Measurements from ENCODE around the gene PRDM15.
A peak's percentile ranks its signal among the peaks of the same experiment; 100 is the strongest.

Gene PRDM15

GRCh38 chr21:41821756-41822431, 57.2 kb downstream of the PRDM15 start:
- no peak for DNase-seq

DNA sequence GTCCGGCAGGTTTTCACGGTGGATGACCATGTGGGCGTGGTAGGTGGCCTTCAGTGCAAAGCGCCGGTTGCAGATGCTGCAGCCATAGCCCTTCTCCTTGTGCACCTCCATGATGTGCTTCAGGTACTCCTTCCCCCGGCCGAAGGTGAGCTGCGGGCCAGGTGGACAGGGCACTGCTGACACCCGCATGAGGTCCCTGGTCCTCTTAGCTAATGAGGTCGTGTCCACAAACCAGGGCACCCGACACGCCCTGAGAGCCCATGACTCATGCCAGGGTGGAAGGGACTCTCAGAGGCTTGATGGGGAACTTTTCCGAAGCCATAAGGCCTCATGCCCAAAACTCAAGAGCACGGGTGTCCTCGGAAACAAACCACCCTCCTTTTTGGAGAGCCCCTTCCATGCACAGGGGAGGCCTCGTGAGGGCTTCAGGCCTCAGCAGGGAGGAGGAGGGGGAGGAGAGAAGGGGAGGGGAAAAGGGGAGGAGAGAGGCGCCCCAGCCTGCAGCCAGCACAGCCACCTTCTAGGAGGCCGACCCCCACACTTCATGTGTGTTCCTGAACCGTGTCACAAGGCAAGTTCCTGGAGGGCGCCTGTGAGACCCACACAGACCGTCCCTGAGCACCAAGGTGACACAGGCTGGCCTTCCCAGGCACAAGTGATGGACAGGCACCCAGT, 57.9 kb downstream of the PRDM15 start:
- no peak for DNase-seq

DNA sequence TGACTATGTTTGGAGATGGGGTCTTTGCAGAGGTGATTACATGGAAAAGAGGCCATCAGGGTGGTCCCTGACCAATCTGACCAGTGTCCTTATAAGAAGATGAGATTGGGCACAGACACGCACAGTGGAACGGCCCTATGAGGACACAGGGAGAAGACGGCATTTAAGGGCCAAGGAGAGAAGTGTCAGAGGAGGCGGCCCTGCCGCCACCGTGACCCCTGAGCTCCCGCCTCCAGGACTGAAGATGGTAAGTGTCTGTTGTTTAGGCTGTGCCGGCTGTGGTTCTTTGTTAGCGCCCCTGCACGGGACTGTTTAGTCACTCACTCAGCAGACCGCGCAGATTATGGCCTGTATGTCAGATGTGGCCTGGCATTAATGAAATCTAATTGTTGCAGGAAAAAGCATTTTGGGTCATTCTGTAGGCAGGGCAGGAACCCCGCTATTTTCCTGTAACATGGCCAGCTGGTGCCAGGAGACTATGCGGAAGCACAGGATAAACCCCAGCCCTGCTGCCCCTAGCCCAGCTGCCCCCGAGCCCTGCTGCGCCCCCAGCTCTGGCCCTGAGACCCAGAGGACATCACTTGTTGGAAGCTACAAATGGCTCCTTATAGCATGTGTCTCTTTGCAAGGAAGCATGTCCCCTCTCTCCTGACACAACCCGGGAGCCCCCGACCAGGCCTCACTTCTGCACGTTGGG, 58.6 kb downstream of the PRDM15 start:
- DNase-seq: no peak

GRCh38 chr21:41819856-41820281, 59.3 kb downstream of the PRDM15 start:
- DNase-seq: no peak

DNA sequence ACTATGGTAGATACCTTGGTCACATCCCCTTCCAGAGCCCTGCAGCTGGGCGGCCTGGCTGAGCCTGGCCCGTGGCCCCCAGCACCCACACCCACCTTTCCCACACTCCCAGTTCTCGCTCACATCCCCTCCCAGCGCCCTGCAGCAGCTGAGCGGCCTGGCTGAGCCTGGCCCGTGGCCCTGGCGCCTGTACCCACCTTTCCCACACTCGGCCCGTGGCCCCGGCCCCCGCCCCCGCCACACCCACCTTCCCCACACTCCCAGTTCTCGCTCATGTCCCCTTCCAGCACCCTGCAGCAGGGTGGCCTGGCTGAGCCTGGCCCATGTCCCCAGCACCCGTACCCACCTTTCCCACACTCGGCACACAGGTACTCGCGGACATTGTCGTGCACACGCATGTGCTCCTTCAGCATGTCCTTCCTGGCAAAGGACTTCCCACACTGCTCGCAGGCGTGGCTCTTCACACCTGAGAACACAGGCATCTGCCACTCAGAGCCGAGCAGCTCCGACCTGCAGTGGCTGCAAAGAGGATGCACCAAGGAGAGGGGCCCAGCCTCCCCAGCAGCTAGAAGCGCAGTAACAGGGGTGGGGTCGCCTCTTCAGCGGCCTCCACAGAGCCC, 59.8 kb downstream of the PRDM15 start:
- no peak for DNase-seq

- DNase-seq: no peak
Measured at GRCh38 chr21:41817877-41818855, 61.0 kb downstream of the PRDM15 start.

DNA sequence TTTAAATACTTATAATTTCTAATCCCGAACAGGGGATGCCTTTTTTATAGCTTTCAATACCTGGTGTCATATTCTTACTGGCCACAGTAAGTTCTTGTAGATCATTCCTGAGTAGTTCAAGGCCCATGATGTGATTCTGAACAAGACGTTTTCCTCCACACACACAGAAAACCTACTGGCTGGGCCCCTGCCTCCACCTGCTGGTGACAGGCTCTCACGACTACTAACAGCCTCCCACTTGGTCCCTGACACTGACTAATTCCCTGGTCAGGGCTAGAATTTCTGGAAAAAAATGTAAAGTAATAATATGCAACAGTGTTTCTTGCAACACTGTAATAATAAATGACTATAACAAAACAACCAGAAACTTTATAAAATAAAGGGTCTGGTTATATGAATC, 61.9 kb downstream of the PRDM15 start:
- peak; percentile 9 for DNase-seq

GRCh38 chr21:41816583-41817165, 62.5 kb downstream of the PRDM15 start:
- peak; percentile 25 for DNase-seq

DNA sequence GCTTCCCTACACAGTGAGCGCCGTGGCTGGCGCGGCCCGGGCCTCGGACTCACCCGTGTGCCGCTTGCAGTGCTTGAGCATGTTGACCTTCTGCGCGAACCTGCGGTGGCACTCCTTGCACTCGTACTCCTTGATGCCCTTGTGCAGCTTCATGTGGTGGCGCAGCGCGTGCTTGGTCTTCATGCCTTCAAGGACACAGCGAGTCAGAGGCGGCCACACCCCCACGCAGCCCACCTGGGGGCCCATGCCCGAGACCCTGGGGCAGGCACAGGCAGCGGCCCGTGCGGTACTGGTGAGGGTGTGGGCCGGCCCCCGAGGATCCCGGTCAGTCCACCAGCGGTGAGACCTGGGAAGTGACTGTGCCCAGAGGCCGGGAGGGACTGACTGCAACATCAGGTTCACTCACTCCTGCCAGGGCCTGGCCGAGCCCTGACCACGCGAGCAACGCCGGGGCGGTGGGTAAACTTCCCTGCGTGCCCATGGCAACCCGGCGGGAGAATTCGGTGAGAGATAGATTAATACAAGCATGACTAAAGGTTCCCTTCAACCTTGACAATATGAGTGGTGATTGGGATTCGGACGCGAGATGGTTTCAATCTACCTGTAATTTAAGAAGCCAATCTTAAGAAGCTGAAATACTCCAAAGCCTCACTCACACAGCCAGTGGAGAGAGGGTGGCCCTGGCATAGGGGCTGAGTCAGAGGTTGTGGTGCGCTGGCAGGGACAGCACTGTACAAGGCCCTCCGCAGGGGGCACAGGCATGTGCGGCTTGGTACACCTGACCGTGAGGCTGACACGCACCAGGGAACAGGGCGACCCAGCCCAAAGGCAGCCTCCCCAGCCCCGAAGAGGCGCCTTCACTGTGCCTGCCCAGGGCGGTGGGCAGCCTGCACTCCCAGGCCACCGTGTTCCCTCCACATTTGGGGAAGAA, 63.2 kb downstream of the PRDM15 start:
- no peak for DNase-seq

GRCh38 chr21:41813226-41813625, 65.9 kb downstream of the PRDM15 start:
- no peak for DNase-seq

DNA sequence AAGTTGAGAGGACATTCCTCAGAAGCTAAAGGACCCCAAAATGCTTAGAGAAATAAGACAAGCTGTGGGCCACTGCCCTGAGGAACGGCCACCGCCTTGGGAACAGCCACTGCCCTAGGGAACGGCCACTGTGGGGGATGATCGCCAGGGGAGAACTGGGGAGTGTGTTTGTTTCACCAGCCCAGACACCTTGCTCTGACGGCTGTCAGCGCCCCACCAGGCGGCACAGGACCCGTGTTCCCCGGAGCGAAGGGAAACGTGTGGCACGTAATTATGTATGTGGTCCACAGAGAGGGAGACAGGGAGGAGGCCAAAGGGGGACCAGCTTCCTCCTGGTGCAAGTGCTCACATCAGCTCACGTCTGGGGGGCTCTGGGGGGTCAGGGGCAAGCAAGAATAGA, 66.5 kb downstream of the PRDM15 start:
- no peak for DNase-seq

DNA sequence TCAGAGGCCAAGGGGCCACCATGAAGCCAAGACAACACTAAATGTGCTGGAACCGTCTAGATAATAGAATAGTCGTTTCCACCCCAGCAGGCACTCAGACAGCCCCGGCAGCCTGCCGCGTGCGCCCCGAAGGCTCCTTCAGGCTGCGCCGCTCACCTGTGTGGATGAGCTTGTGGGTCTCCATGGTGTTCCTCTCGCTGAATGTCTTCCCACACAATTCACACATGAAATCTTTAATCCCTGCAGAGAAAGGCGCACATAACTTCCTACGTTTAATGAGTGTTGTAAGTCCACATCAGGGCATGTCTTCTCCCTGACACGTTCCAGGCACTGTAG, 68.6 kb downstream of the PRDM15 start:
- no peak for DNase-seq

DNA sequence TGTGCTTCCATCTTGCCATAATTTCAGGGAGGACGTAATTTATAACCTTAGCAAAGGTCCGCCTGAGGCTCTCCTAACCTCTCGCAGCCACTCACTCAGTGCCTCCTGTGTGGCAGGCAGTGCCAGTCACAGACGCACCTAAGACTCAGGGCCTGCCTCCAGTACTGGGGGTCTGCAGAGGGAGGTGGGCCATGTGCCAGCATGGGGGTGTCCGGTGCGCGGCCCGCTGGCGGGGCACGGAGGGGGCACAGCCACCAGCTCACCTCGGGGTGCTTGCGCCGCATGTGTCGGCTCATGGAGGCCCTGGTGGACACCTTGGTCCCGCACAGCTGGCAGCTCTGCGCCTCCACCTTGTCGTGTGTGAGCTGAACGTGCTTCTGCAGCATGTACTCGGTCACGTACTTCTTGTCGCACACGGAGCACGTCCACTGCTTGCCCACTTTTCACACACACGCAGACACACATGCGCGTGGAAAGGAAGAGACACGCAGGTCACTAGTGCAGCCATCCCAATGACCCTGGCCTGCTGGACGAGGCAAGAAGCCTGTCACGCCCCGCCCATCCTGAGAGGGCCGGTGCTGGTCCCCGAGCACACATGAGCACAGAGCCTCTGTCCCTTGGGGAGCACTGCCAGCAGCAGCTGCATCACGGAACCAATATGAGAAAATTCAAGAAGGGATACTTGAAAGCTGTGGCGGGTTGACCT, 69.1 kb downstream of the PRDM15 start:
- no peak for DNase-seq

DNA sequence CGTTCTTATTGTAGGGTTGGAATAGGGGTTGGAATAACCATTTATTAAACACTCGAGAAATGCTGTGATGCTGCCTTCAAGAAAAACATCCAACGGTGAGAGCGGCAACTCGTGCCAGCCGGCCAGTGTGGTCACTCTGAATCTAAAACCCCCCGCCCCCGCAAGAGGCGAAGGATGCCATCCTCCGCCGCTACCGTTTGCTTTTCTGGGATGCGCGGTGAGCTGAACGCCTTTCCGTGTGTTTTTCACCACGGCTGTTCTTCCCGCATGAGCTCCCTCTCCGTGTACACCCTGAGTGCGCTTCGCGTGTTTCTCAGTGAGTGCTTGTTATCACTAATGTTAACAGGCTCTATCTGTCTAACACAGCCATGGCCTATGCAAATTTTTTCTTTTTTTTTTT, 70.3 kb downstream of the PRDM15 start:
- no peak for DNase-seq

GRCh38 chr21:41808094-41808493, 71.0 kb downstream of the PRDM15 start:
- no peak for DNase-seq

DNA sequence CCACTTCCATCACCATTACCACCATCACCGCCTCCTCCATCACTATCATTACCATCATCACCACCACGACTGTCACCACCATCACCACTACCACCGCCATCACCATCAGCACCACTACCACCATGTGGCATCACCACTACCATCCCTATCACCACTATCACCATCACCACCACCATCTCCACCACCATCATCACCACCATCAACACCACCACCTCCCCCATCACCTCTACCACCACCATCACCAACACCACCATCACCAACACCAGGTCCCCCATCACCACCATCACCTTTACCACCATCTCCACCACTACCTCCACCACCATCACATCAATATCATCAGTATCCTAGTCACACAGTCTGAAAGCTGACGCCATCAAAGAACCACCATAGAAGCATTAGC, 72.4 kb downstream of the PRDM15 start:
- no peak for DNase-seq

GRCh38 chr21:41805643-41806042, 73.5 kb downstream of the PRDM15 start:
- no peak for DNase-seq

DNA sequence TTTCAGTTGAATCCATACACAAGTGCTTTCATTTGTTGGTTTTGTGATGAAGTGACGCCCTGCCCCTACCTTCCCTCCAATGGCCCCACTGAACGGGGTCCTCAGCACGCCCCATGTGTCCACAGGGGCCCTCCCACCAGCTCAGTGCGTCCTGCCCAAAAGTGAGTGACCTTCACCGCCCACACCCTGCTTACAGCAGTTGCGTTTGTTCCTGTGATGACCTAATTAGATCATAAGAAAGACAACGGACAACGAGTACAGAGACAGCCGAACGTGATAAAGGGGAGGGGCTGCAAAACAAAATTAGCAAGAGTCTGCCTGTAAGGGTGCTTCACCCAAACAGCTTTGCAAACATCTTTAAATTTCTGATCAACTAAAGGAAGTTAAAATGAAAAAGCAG, 74.1 kb downstream of the PRDM15 start:
- no peak for DNase-seq

DNA sequence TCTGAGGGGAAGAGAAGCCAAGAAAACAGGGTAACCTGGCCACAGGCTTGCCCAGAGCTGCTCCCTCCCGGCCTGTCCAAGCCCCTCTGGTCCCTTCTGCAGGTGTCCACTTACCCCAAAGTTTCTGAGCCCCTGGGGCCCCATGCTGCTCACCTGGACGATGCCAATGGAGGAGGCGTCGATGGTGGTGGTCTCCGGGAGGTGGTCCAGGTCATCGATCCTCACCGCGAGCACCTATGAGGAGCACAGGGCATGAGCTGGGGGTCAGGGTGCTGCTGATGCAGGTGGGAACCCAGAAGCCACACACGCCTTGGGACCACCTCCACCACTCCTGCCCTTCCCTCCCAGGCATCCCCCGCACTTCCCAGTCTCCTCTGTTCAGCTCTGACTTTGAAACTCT, 74.8 kb downstream of the PRDM15 start:
- no peak for DNase-seq

GRCh38 chr21:41803316-41803715, 75.8 kb downstream of the PRDM15 start:
- no peak for DNase-seq

Data from MV-4-11 (cell line).